GM12878 (cell line): ENCODE results near the gene NRP2. TPM values are rescaled to one million over a fixed set of nuclear protein-coding genes. Genes with fewer than 3 reads are reported as not detected.

Experiments
- ATAC-seq: fragments of 200-7000 bp; cut with Tn5 transposase; 3 replicates; pipeline ENCODE4 v1.9.1; 2020; ENCODE audit warnings: mild to moderate bottlenecking, moderate library complexity
- BruUV-seq: library from RNA; stranded (reverse); fragments of 400-500 nt; replicated peaks from 2 replicates; lab custom pipeline; 2021; lab: Mats Ljungman, UMichigan
- CTCF ChIA-PET: fragments of 300-600 bp; sonication (Branson Sonifier 250); formaldehyde crosslinking; extraction: SDS; loops from one replicate; lab custom pipeline; 2021; ENCODE audit warnings: inconsistent platforms; lab: Yijun Ruan, JAX
- POLR2A ChIA-PET: fragments of 350-600 bp; formaldehyde crosslinking; extraction: SDS; loops from one replicate; lab custom pipeline; 2021; ENCODE audit warnings: inconsistent platforms; lab: Charles Lee
- RAD21 ChIA-PET: fragments of 300-600 bp; sonication (Branson Sonifier 250); formaldehyde crosslinking; loops from one replicate; lab custom pipeline; 2023; ENCODE audit warnings: antibody characterized with exemption; ENCODE audit not compliant: unreplicated experiment; lab: Charles Lee
- SMC1A ChIA-PET: fragments of 300-600 bp; sonication (Branson Sonifier 250); formaldehyde crosslinking; loops from one replicate; lab custom pipeline; 2023; ENCODE audit not compliant: unreplicated experiment, uncharacterized antibody; lab: Charles Lee
- DNase-seq: peaks from one replicate; pipeline ENCODE4 v3.0.0-alpha.2; 2011; ENCODE audit warnings: low read depth, low spot score
- FAIRE-seq: peaks from 3 replicates; lab custom pipeline; 2011; peaks lifted over from hg19 to GRCh38; lab: Jason Lieb, UNC
- H2AFZ ChIP-seq: 2 replicates; pipeline ENCODE4 v1.6.0; 2011; ENCODE audit warnings: low read depth, low read length, control low read depth; ENCODE audit not compliant: control insufficient read depth
- H3K27ac ChIP-seq: 2 replicates; pipeline ENCODE4 v1.5.1; 2011; ENCODE audit warnings: control low read depth; ENCODE audit not compliant: control insufficient read depth, insufficient read depth
- H3K27me3 ChIP-seq, 2 experiments: replicated peaks in 1 of 2; 2 replicates each; pipeline versions ENCODE4 v1.6.0 to v1.6.1; 2011; ENCODE audit warnings: low read length in 1 of 2; ENCODE audit not compliant: control insufficient read depth in 2 of 2, insufficient read depth in 2 of 2
- H3K36me3 ChIP-seq, 2 experiments: 2 replicates each; pipeline ENCODE4 v1.5.1; 2011; ENCODE audit warnings: low read length in 1 of 2; ENCODE audit not compliant: control insufficient read depth in 2 of 2, insufficient read depth in 2 of 2
- H3K4me1 ChIP-seq: 2 replicates; pipeline ENCODE4 v1.6.1; 2011; ENCODE audit warnings: mild to moderate bottlenecking, low read length, moderate library complexity, mixed read lengths; ENCODE audit not compliant: control insufficient read depth, insufficient read depth
- H3K4me2 ChIP-seq: 2 replicates; pipeline ENCODE4 v1.6.0; 2011; ENCODE audit warnings: control low read depth; ENCODE audit not compliant: control insufficient read depth, insufficient read depth
- H3K4me3 ChIP-seq: fragments of 200-600 bp; sonication (generic); 2 replicates; pipeline ENCODE4 v1.5.1; 2016
- H3K79me2 ChIP-seq: 2 replicates; pipeline ENCODE4 v1.6.0; 2011; ENCODE audit warnings: low read length; ENCODE audit not compliant: control insufficient read depth, insufficient read depth
- H3K9ac ChIP-seq: 2 replicates; pipeline ENCODE4 v1.8.0; 2011; ENCODE audit warnings: low read length, control low read depth, mixed read lengths; ENCODE audit not compliant: control insufficient read depth, insufficient read depth
- H3K9me3 ChIP-seq: replicated peaks from 3 replicates; pipeline ENCODE4 v1.5.1; 2011; ENCODE audit warnings: mild to moderate bottlenecking, low read length; ENCODE audit not compliant: control insufficient read depth, insufficient read depth
- H4K20me1 ChIP-seq: 2 replicates; pipeline ENCODE4 v1.6.0; 2011; ENCODE audit not compliant: control insufficient read depth, insufficient read depth
- BCL11A ChIP-seq: IDR thresholded peaks from 2 replicates; pipeline ENCODE4 v1.6.1; 2011; ENCODE audit warnings: low read depth, low read length
- BMI1 ChIP-seq: fragments of 450-650 bp; IDR thresholded peaks from 2 replicates; pipeline ENCODE4 v1.6.1; 2016; ENCODE audit warnings: mild to moderate bottlenecking, moderate library complexity, borderline replicate concordance
- CHD1 ChIP-seq: IDR thresholded peaks from 2 replicates; pipeline ENCODE4 v1.6.1; 2012; ENCODE audit warnings: low read depth, low read length, improper control_type of control experiment
- CHD2 ChIP-seq: IDR thresholded peaks from 2 replicates; pipeline ENCODE4 v1.6.1; 2011; ENCODE audit warnings: low read depth, low read length, improper control_type of control experiment, borderline replicate concordance
- CREM ChIP-seq: IDR thresholded peaks from 2 replicates; pipeline ENCODE4 v1.6.1; 2014; ENCODE audit warnings: antibody characterized with exemption, low read depth
- EZH2 ChIP-seq: IDR thresholded peaks from 2 replicates; pipeline ENCODE4 v1.6.1; 2012; ENCODE audit warnings: low read depth, mild to moderate bottlenecking, control low read depth, inconsistent platforms, low read length, borderline replicate concordance; ENCODE audit not compliant: control insufficient read depth
- IKZF2 ChIP-seq, 2 experiments: fragments of 450-650 bp; IDR thresholded peaks; 2 replicates each; pipeline ENCODE4 v1.6.1; 2017; ENCODE audit warnings: mild to moderate bottlenecking in 2 of 2, moderate library complexity in 2 of 2
- JUNB ChIP-seq: IDR thresholded peaks from 2 replicates; pipeline ENCODE4 v1.6.1; 2016; ENCODE audit warnings: antibody characterized with exemption, mild to moderate bottlenecking
- KAT2A ChIP-seq: conservative IDR thresholded peaks from 2 replicates; pipeline ENCODE4 v1.6.1; 2011; ENCODE audit warnings: low read depth, low read length; ENCODE audit not compliant: control insufficient read depth
- KDM1A ChIP-seq: fragments of 200-600 bp; sonication (generic); IDR thresholded peaks from 2 replicates; pipeline ENCODE4 v1.6.1; 2016; ENCODE audit warnings: borderline replicate concordance
- MEF2A ChIP-seq: IDR thresholded peaks from 2 replicates; pipeline ENCODE4 v1.6.1; 2011; ENCODE audit warnings: low read depth, mild to moderate bottlenecking, low read length, moderate library complexity; ENCODE audit not compliant: insufficient read depth
- PML ChIP-seq: IDR thresholded peaks from 2 replicates; pipeline ENCODE4 v1.6.1; 2012; ENCODE audit warnings: low read length, inconsistent platforms
- POLR2AphosphoS5 ChIP-seq: IDR thresholded peaks from 2 replicates; pipeline ENCODE4 v1.6.1; 2011; ENCODE audit warnings: mild to moderate bottlenecking, low read length, inconsistent platforms
- SMARCA5 ChIP-seq: fragments of 450-650 bp; IDR thresholded peaks from 2 replicates; pipeline ENCODE4 v1.6.1; 2017; ENCODE audit warnings: mild to moderate bottlenecking
- STAT3 ChIP-seq: IDR thresholded peaks from 2 replicates; pipeline ENCODE4 v1.6.1; 2011; ENCODE audit warnings: low read depth, low read length, improper control_type of control experiment
- ZSCAN29 ChIP-seq: fragments of 450-650 bp; IDR thresholded peaks from 2 replicates; pipeline ENCODE4 v1.6.1; 2017; ENCODE audit warnings: mild to moderate bottlenecking, moderate library complexity
- WGBS: methylation state at CpG from one replicate; pipeline ENCODE4 v1.1.6; 2016; ENCODE audit warnings: low lambda C conversion rate; ENCODE audit not compliant: insufficient replicate concordance, insufficient coverage; ENCODE audit errors: missing lambda C conversion rate; 5-methylcytosine and 5-hydroxymethylcytosine counted together
- in situ Hi-C: fragments of 300-500 bp; cut with MboI; formaldehyde crosslinking; loops from 9 replicates; pipeline ENCODE4 v1.14.3; 2018; ENCODE audit warnings: mixed read lengths
- intact Hi-C: fragments of 100-400 bp; cut with micrococcal nuclease; formaldehyde crosslinking; loops from one replicate; pipeline ENCODE4 v1.14.2; 2022; ENCODE audit not compliant: unreplicated experiment
- polyA plus RNA-seq, 11 experiments: library from polyadenylated mRNA; depleted of rRNA in 4 of 11; unstranded in 6 of 11; stranded (reverse) in 5 of 11; fragments of >200 nt; fragmentation: Nextera tagmentation in 4 of 11; fragmentation: Illumina TruSeq in 1 of 11; extraction: Ambion mirVana in 4 of 11; extraction: Trizol in 1 of 11; gene quantifications; 1 replicate in 1 of 11; 2 replicates in 10 of 11; pipeline versions ENCODE4 v1.2.1 to v1.2.3, GENCODE V29; 2011 to 2016; ENCODE audit warnings: inconsistent platforms in 2 of 11, missing spikeins in 2 of 11, low read depth in 1 of 11
- total RNA-seq, 4 experiments: library from RNA; depleted of rRNA in 3 of 4; stranded (reverse); fragments of >200 nt in 3 of 4; fragmentation: Illumina TruSeq in 1 of 4; extraction: Trizol in 1 of 4; gene quantifications; 2 replicates each; pipeline versions ENCODE4 v1.2.1 to v1.2.3, GENCODE V29; 2013 to 2021
- TF ChIP-seq, protein P1 (sequence below): fragments of 450-650 bp; IDR thresholded peaks from 2 replicates; pipeline ENCODE4 v1.6.1; 2016; ENCODE audit warnings: mild to moderate bottlenecking
- TF ChIP-seq, protein P2 (sequence below): fragments of 450-650 bp; formaldehyde crosslinking; IDR thresholded peaks from 2 replicates; pipeline ENCODE4 v1.4.0; 2020; ENCODE audit warnings: mild to moderate bottlenecking, moderate library complexity

NRP2 gene
- total and polyA plus RNA-seq, 10 of the 15 experiments (the other 5 are each of a cell fraction or from before 2014, with no cell fraction given): 0.06 to 1.2 (median 0.46) TPM

DNA sequence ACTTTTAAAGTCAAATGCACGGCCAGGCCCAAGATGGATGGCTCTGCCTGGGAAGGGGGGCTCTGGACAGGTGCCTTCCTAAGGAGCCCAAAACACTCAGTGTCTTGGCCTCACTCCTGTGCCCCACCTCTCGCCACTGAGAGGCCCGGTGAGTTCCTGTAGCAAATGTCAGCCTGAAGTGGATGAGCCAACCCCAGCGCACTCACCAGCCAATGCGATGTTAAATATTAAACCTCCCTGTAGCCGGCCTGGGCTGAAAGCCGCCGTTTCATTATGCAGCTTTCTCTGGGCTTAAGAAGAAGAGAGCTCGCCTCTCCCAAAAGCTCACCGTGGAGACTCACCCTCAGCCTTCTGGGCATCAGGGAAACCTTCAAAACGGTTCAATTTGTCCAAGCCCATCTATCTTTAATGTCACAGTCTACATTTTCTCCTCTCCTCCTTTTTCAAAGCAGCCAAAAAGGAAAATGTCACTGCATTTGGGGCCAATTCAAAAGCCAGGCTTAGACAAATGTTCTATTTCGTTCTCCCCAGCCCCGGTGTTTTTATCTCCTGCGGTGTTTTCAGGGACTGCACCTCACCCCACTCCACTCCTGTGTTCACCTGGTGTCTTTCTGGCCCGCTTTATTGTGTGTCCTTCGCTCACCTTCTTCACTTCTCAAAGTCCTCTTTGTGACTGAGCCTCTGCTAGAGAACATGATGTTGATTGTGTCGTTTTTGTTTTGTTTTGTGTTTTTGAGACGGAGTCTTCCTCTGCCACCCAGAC lies 124.0 kb downstream of the NRP2 start:
- Histone ChIP-seq H3K9me3 (no peaks in the 10 kb centered on the region), H3K4me1 (no peaks in the 10 kb centered on the region), H2AFZ (no peak overlapping the region), H3K9ac (no peak overlapping the region), H3K4me3 (no peak overlapping the region), H3K27ac (no peak overlapping the region), H3K27me3 (peaks cover 0 to 1% of the 10 kb centered on the region in 2 experiments; a peak in 1 of 4 replicates), H4K20me1 (no peaks in the 10 kb centered on the region), H3K36me3 (no peaks in the 10 kb centered on the region), H3K79me2 (no peaks in the 10 kb centered on the region), H3K4me2 (no peak overlapping the region)
- FAIRE-seq: no peak
- no peak for DNase-seq
- TF ChIP-seq BCL11A (no peak), IKZF2 (IDR thresholded peaks at IDR 0.05) (no peak), SMARCA5 (no peak), MEF2A (no peak), CHD2 (no peak), BMI1 (no peak), KAT2A (no peak), JUNB (no peak), POLR2AphosphoS5 (no peak), CHD1 (no peak), CREM (no peak), PML (no peak), KDM1A (no peak), STAT3 (no peak), EZH2 (no peak), ZSCAN29 (no peak)
- TF ChIP-seq, protein P1, sequence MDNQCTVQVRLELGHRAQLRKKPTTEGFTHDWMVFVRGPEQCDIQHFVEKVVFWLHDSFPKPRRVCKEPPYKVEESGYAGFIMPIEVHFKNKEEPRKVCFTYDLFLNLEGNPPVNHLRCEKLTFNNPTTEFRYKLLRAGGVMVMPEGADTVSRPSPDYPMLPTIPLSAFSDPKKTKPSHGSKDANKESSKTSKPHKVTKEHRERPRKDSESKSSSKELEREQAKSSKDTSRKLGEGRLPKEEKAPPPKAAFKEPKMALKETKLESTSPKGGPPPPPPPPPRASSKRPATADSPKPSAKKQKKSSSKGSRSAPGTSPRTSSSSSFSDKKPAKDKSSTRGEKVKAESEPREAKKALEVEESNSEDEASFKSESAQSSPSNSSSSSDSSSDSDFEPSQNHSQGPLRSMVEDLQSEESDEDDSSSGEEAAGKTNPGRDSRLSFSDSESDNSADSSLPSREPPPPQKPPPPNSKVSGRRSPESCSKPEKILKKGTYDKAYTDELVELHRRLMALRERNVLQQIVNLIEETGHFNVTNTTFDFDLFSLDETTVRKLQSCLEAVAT: no peak
- TF ChIP-seq, protein P2, sequence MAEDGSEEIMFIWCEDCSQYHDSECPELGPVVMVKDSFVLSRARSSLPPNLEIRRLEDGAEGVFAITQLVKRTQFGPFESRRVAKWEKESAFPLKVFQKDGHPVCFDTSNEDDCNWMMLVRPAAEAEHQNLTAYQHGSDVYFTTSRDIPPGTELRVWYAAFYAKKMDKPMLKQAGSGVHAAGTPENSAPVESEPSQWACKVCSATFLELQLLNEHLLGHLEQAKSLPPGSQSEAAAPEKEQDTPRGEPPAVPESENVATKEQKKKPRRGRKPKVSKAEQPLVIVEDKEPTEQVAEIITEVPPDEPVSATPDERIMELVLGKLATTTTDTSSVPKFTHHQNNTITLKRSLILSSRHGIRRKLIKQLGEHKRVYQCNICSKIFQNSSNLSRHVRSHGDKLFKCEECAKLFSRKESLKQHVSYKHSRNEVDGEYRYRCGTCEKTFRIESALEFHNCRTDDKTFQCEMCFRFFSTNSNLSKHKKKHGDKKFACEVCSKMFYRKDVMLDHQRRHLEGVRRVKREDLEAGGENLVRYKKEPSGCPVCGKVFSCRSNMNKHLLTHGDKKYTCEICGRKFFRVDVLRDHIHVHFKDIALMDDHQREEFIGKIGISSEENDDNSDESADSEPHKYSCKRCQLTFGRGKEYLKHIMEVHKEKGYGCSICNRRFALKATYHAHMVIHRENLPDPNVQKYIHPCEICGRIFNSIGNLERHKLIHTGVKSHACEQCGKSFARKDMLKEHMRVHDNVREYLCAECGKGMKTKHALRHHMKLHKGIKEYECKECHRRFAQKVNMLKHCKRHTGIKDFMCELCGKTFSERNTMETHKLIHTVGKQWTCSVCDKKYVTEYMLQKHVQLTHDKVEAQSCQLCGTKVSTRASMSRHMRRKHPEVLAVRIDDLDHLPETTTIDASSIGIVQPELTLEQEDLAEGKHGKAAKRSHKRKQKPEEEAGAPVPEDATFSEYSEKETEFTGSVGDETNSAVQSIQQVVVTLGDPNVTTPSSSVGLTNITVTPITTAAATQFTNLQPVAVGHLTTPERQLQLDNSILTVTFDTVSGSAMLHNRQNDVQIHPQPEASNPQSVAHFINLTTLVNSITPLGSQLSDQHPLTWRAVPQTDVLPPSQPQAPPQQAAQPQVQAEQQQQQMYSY (CRISPR knock-in tag): no peak
- in situ Hi-C loops: no loop called here
- ChIA-PET CTCF (no interaction called here), POLR2A (no interaction called here), RAD21 (no interaction called here), SMC1A (no interaction called here)
- intact Hi-C loops: no loop called here
- ATAC-seq: no peak
- no TSS peak for BruUV-seq
- 31% methylated on average over 18 of the region's 18 CpGs for WGBS
